Right lobe of liver (tissue), 4 donors: ENCODE data around the gene NOS1AP.

ENCODE experiments used
- POLR2A ChIP-seq: fragments of 450-650 bp; IDR thresholded peaks from one replicate; pipeline ENCODE4 v1.6.1; 2017; ENCODE audit warnings: antibody characterized with exemption, mild to moderate bottlenecking
- TF ChIP-seq, protein P1 (sequence below), 4 donors: fragments of 200-600 bp in 3 of 4; fragments of 450-650 bp in 1 of 4; IDR thresholded peaks; one replicate each; pipeline versions ENCODE4 v1.5.1 to v1.8.0; 2016 to 2022; ENCODE audit warnings: antibody characterized with exemption in 4 of 4, mild to moderate bottlenecking in 2 of 4
- donor health status: DM: no; HTN: no; CAD: no.
- donor health status: DM: no; HTN: no; CAD: no.
- donor health status: DM: no; HTN: yes; CAD: no.

DNA sequence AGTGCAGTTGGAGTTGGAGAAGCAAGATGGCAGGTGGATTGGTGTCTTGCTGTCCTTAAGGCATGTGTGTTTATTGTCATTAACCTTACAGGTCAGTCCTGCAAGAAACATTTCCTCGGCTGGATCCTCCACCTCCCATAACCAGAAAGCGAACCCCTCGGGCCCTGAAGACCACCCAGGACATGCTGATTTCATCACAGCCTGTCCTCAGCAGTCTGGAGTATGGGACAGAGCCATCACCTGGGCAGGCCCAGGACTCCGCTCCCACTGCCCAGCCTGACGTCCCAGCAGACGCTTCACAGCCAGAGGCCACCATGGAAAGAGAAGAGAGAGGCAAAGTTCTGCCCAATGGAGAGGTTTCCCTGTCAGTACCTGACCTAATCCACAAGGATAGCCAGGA is 313.6 kb downstream of the NOS1AP start:
- no peak for TF ChIP-seq POLR2A
- TF ChIP-seq, protein P1, sequence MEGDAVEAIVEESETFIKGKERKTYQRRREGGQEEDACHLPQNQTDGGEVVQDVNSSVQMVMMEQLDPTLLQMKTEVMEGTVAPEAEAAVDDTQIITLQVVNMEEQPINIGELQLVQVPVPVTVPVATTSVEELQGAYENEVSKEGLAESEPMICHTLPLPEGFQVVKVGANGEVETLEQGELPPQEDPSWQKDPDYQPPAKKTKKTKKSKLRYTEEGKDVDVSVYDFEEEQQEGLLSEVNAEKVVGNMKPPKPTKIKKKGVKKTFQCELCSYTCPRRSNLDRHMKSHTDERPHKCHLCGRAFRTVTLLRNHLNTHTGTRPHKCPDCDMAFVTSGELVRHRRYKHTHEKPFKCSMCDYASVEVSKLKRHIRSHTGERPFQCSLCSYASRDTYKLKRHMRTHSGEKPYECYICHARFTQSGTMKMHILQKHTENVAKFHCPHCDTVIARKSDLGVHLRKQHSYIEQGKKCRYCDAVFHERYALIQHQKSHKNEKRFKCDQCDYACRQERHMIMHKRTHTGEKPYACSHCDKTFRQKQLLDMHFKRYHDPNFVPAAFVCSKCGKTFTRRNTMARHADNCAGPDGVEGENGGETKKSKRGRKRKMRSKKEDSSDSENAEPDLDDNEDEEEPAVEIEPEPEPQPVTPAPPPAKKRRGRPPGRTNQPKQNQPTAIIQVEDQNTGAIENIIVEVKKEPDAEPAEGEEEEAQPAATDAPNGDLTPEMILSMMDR (IDR thresholded peaks at IDR 0.05), result no peak
